Gastroesophageal sphincter (tissue), 4 donors: Measurements from ENCODE around the gene KRT8. TPM values are rescaled to one million over a fixed set of nuclear protein-coding genes. Genes with fewer than 3 reads are reported as not detected.

Experiments
- ATAC-seq: fragments of 150-250 bp; one replicate; pipeline ENCODE4 v1.9.1; 2016; ENCODE audit warnings: mild to moderate bottlenecking, moderate library complexity
- H3K27ac ChIP-seq, 4 donors: fragments of 200-600 bp; sonication (generic) in 3 of 4; 1 replicate in 3 of 4; 2 replicates in 1 of 4; pipeline ENCODE4 v1.5.1; 2016 to 2019
- H3K27me3 ChIP-seq: fragments of 200-600 bp; sonication (generic); one replicate; pipeline ENCODE4 v1.5.1; 2019
- H3K36me3 ChIP-seq, 2 donors: fragments of 200-600 bp; sonication (generic); one replicate each; pipeline ENCODE4 v1.5.1; 2019; ENCODE audit warnings: control low read depth in 1 of 2
- H3K4me1 ChIP-seq, 3 donors: fragments of 200-600 bp; sonication (generic); 1 replicate in 2 of 3; 2 replicates in 1 of 3; pipeline ENCODE4 v1.5.1; 2016 to 2019; ENCODE audit warnings: control low read depth in 2 of 3
- H3K4me3 ChIP-seq, 2 donors: fragments of 200-600 bp; sonication (generic); one replicate each; pipeline ENCODE4 v1.5.1; 2019; ENCODE audit warnings: mild to moderate bottlenecking in 1 of 2, moderate library complexity in 1 of 2
- H3K9me3 ChIP-seq, 3 donors: fragments of 200-600 bp; sonication (generic); one replicate each; pipeline ENCODE4 v1.5.1; 2017 to 2019; ENCODE audit warnings: control low read depth in 2 of 3
- CTCF ChIP-seq, 4 experiments: fragments of 200-600 bp in 2 of 4; fragments of 450-650 bp in 2 of 4; sonication (generic) in 1 of 4; IDR thresholded peaks; one replicate each; pipeline ENCODE4 v1.5.1; 2017 to 2019; ENCODE audit warnings: antibody characterized with exemption in 4 of 4, mild to moderate bottlenecking in 2 of 4, moderate library complexity in 2 of 4
- EP300 ChIP-seq: sonication (generic); formaldehyde crosslinking; IDR thresholded peaks from one replicate; pipeline ENCODE4 v1.6.1; 2017; ENCODE audit warnings: antibody characterized with exemption, mild to moderate bottlenecking
- POLR2A ChIP-seq, 2 donors: fragments of 450-650 bp; IDR thresholded peaks; one replicate each; pipeline ENCODE4 v1.6.1; 2017; ENCODE audit warnings: antibody characterized with exemption in 2 of 2, mild to moderate bottlenecking in 2 of 2, moderate library complexity in 1 of 2
- POLR2AphosphoS5 ChIP-seq: sonication (generic); formaldehyde crosslinking; IDR thresholded peaks from one replicate; pipeline ENCODE4 v1.6.1; 2017; ENCODE audit warnings: antibody characterized with exemption
- WGBS, 2 donors: methylation state at CpG; one replicate each; pipeline ENCODE4 v1.1.5; 2018; ENCODE audit warnings: low coverage in 1 of 2; 5-methylcytosine and 5-hydroxymethylcytosine counted together
- total RNA-seq, 4 donors: library from RNA; depleted of rRNA; stranded (reverse); fragments of >200 nt; gene quantifications; one replicate each; pipeline ENCODE4 v1.1.0, GENCODE V29; 2016

The KRT8 gene
- total RNA-seq, 4 donors from 2014 or later, result 72.0 to 565 (median 255) TPM

- Histone ChIP-seq H3K27ac (peak overlapping the region in 3 of 4 donors; percentile 89 to 95 (median 91)), H3K36me3 (peaks cover 0 to 7% of the 10 kb centered on the region in 2 donors), H3K4me1 (peaks cover 0 to 69% (median 4%) of the 10 kb centered on the region in 3 donors), H3K4me3 (no peak overlapping the region), H3K27me3 (no peaks in the 10 kb centered on the region), H3K9me3 (no peaks in the 10 kb centered on the region)
- TF ChIP-seq EP300 (no peak), POLR2A (IDR thresholded peaks at IDR 0.05) (no peak), CTCF (IDR thresholded peaks at IDR 0.05) (no peak)
- ATAC-seq, result no peak
- 81 to 93% methylated on average over 3 to 4 of the region's 7 CpGs for WGBS, 2 donors
These were observed 1.3 kb upstream of the KRT8 start for GRCh38 chr12:52906191-52906601.

- H3K27ac ChIP-seq, result peak overlapping the region; percentile 34 to 95 (median 90)
- peak; percentile 48 for ATAC-seq
- WGBS, 2 donors, result 38 to 39% methylated on average over 9 to 15 of the region's 31 CpGs
- TF ChIP-seq POLR2A (IDR thresholded peaks at IDR 0.05), result no peak
- TF ChIP-seq EP300, result no peak
- TF ChIP-seq POLR2AphosphoS5, result peak; percentile 17
- TF ChIP-seq CTCF (IDR thresholded peaks at IDR 0.05), result peak in 1 of 4 experiments; percentile 6
- H3K4me1 ChIP-seq, result peaks cover 0 to 69% (median 4%) of the 10 kb centered on the region in 3 donors
- peak overlapping the region; percentile 66 to 68 for H3K4me3 ChIP-seq
- peaks cover 0 to 29% of the 10 kb centered on the region in 2 donors for H3K36me3 ChIP-seq
- H3K9me3 ChIP-seq, result no peaks in the 10 kb centered on the region
- no peaks in the 10 kb centered on the region for H3K27me3 ChIP-seq
These were observed 894 bp downstream of the KRT8 start for GRCh38 chr12:52903855-52904508.

- H3K27ac ChIP-seq, result peak overlapping the region; percentile 34 to 95 (median 90)
- peaks cover 0 to 35% of the 10 kb centered on the region in 2 donors for H3K36me3 ChIP-seq
- no peak for TF ChIP-seq POLR2AphosphoS5
- no peak for TF ChIP-seq EP300
- no peak for TF ChIP-seq CTCF (IDR thresholded peaks at IDR 0.05)
- TF ChIP-seq POLR2A (IDR thresholded peaks at IDR 0.05), result no peak
- H3K4me1 ChIP-seq, result peaks cover 0 to 63% (median 4%) of the 10 kb centered on the region in 3 donors
- peak overlapping the region; percentile 66 to 68 for H3K4me3 ChIP-seq
- no peaks in the 10 kb centered on the region for H3K27me3 ChIP-seq
- H3K9me3 ChIP-seq, result no peaks in the 10 kb centered on the region
- WGBS, 2 donors, result 0 to 31% methylated on average over 1 to 6 of the region's 34 CpGs
- peak; percentile 89 for ATAC-seq
These were observed 1.5 kb downstream of the KRT8 start for GRCh38 chr12:52903285-52903854.

GRCh38 chr12:52901715-52902541 lies 2.9 kb downstream of the KRT8 start:
- H3K27ac ChIP-seq, result peak overlapping the region in 1 of 4 donors; percentile 91
- peaks cover 0 to 55% (median 0%) of the 10 kb centered on the region in 3 donors for H3K4me1 ChIP-seq
- no peak overlapping the region for H3K4me3 ChIP-seq
- ATAC-seq, result no peak
- TF ChIP-seq POLR2A (IDR thresholded peaks at IDR 0.05), result no peak
- no peak for TF ChIP-seq POLR2AphosphoS5
- no peak for TF ChIP-seq EP300
- TF ChIP-seq CTCF (IDR thresholded peaks at IDR 0.05), result no peak
- peaks cover 0 to 49% of the 10 kb centered on the region in 2 donors for H3K36me3 ChIP-seq
- no peaks in the 10 kb centered on the region for H3K9me3 ChIP-seq
- 64 to 80% methylated on average over 2 to 9 of the region's 13 CpGs for WGBS, 2 donors
- no peaks in the 10 kb centered on the region for H3K27me3 ChIP-seq
